ENCODE results near the gene PRKAB2.

DNA sequence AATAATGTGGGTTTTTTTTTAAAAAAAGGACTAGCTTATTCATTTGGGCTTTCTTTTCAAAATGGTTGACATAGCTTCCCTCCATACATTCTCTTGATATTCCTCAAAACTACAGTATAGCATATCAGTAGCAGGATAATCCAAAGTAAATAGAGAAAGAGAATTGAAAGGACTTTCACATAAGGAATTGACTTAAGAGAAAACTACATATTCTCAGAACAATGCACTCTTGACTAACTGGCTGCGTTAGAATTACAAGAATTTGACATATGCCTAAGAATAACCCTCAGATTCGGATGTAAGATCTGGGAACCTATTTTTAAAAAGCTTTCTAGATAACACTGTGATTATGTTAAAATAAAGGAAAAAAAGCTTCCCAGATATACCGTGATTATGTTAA is 3.1 kb downstream of the PRKAB2 start:
- TF ChIP-seq, protein P1, sequence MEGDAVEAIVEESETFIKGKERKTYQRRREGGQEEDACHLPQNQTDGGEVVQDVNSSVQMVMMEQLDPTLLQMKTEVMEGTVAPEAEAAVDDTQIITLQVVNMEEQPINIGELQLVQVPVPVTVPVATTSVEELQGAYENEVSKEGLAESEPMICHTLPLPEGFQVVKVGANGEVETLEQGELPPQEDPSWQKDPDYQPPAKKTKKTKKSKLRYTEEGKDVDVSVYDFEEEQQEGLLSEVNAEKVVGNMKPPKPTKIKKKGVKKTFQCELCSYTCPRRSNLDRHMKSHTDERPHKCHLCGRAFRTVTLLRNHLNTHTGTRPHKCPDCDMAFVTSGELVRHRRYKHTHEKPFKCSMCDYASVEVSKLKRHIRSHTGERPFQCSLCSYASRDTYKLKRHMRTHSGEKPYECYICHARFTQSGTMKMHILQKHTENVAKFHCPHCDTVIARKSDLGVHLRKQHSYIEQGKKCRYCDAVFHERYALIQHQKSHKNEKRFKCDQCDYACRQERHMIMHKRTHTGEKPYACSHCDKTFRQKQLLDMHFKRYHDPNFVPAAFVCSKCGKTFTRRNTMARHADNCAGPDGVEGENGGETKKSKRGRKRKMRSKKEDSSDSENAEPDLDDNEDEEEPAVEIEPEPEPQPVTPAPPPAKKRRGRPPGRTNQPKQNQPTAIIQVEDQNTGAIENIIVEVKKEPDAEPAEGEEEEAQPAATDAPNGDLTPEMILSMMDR (conservative IDR thresholded peaks at IDR 0.05; ENCODE audit: low read depth, low read length): no peak
- TF ChIP-seq EZH2 (IDR thresholded peaks at IDR 0.05; ENCODE audit: borderline replicate concordance, low read depth, low read length, poor library complexity, severe bottlenecking): no peak

Measured in A673 (cell line).